PC-3 (cell line): Measurements from ENCODE around the gene KRTAP22-2. TPM values are rescaled to one million over a fixed set of nuclear protein-coding genes. Genes with fewer than 3 reads are reported as not detected.

Experiments
- ATAC-seq: fragments of 200-7000 bp; cut with Tn5 transposase; 2 replicates; pipeline ENCODE4 v1.9.1; 2020; ENCODE audit warnings: mild to moderate bottlenecking, moderate library complexity
- BruUV-seq: library from RNA; stranded (reverse); fragments of 400-500 nt; replicated peaks from 2 replicates; lab custom pipeline; 2021; lab: Mats Ljungman, UMichigan
- CTCF ChIA-PET: fragments of 300-600 bp; sonication (Branson Sonifier 250); formaldehyde crosslinking; loops from one replicate; lab custom pipeline; 2022; ENCODE audit warnings: antibody characterized with exemption; lab: Charles Lee
- POLR2A ChIA-PET: fragments of 300-600 bp; sonication (Branson Sonifier 250); formaldehyde crosslinking; loops from one replicate; lab custom pipeline; 2022; ENCODE audit warnings: antibody characterized with exemption; ENCODE audit not compliant: unreplicated experiment; lab: Charles Lee
- DNase-seq: peaks from one replicate; pipeline ENCODE4 v3.0.0-alpha.2; 2015
- H2AFZ ChIP-seq: fragments of 300-600 bp; sonication (generic); 2 replicates; pipeline ENCODE4 v1.6.0; 2016; ENCODE audit warnings: antibody characterized with exemption, low read length
- H3F3A ChIP-seq: fragments of 300-600 bp; sonication (generic); one replicate; pipeline ENCODE4 v1.6.0; 2017; ENCODE audit warnings: antibody characterized with exemption, low read length, control low read depth, mild to moderate bottlenecking; ENCODE audit not compliant: unreplicated experiment
- H3K27ac ChIP-seq: fragments of 300-600 bp; sonication (generic); 2 replicates; pipeline ENCODE4 v1.5.1; 2016; ENCODE audit warnings: mild to moderate bottlenecking, low read length
- H3K27me3 ChIP-seq: fragments of 300-600 bp; sonication (generic); 2 replicates; pipeline ENCODE4 v1.6.1; 2016; ENCODE audit warnings: low read length, mixed read lengths
- H3K36me3 ChIP-seq: fragments of 300-600 bp; sonication (generic); 2 replicates; pipeline ENCODE4 v1.6.1; 2016; ENCODE audit warnings: low read depth, mixed run types, low read length, mixed read lengths
- H3K4me1 ChIP-seq: fragments of 300-600 bp; sonication (generic); 2 replicates; pipeline ENCODE4 v1.5.1; 2016; ENCODE audit warnings: low read length; ENCODE audit not compliant: insufficient read depth
- H3K4me2 ChIP-seq: fragments of 300-600 bp; sonication (generic); 2 replicates; pipeline ENCODE4 v1.6.0; 2016; ENCODE audit warnings: low read length
- H3K4me3 ChIP-seq: fragments of 300-600 bp; sonication (generic); 2 replicates; pipeline ENCODE4 v1.5.1; 2016; ENCODE audit warnings: mild to moderate bottlenecking, low read length, mixed read lengths
- H3K79me2 ChIP-seq: fragments of 300-600 bp; sonication (generic); 2 replicates; pipeline ENCODE4 v1.6.1; 2017; ENCODE audit warnings: low read length, mixed read lengths
- H3K9ac ChIP-seq: fragments of 300-600 bp; sonication (generic); 2 replicates; pipeline ENCODE4 v1.6.0; 2016; ENCODE audit warnings: mild to moderate bottlenecking, low read length
- H3K9me2 ChIP-seq: fragments of 300-600 bp; sonication (generic); replicated peaks from 2 replicates; pipeline ENCODE4 v1.6.1; 2016; ENCODE audit warnings: mixed run types, low read length, mixed read lengths
- H3K9me3 ChIP-seq: fragments of 300-600 bp; sonication (generic); 2 replicates; pipeline ENCODE4 v1.6.1; 2016; ENCODE audit warnings: low read length, mixed read lengths
- H4K20me1 ChIP-seq: fragments of 300-600 bp; sonication (generic); 2 replicates; pipeline ENCODE4 v1.6.1; 2016; ENCODE audit warnings: low read length, mixed read lengths
- CTCF ChIP-seq: fragments of 300-600 bp; sonication (generic); conservative IDR thresholded peaks from 2 replicates; pipeline ENCODE4 v1.5.1; 2017; ENCODE audit warnings: antibody characterized with exemption, low read depth, mild to moderate bottlenecking, low read length
- EZH2 ChIP-seq: fragments of 300-600 bp; sonication (generic); IDR thresholded peaks from one replicate; pipeline ENCODE4 v1.6.1; 2017; ENCODE audit warnings: antibody characterized with exemption, mild to moderate bottlenecking, low read length; ENCODE audit not compliant: unreplicated experiment
- EZH2phosphoT487 ChIP-seq: fragments of 300-600 bp; sonication (generic); IDR thresholded peaks from 2 replicates; pipeline ENCODE4 v1.6.1; 2018; ENCODE audit warnings: mild to moderate bottlenecking, antibody characterized with exemption, low read length, borderline replicate concordance
- intact Hi-C: fragments of 100-400 bp; cut with micrococcal nuclease; formaldehyde crosslinking; loops from 2 replicates; pipeline ENCODE4 v1.9.0; 2023
- total RNA-seq: library from RNA; depleted of rRNA; stranded (reverse); fragments of >200 nt; gene quantifications from 2 replicates; pipeline ENCODE4 v1.2.3, GENCODE V29; 2014

Gene KRTAP22-2
- total RNA-seq, 1 experiment from 2014 or later, result not detected

DNA sequence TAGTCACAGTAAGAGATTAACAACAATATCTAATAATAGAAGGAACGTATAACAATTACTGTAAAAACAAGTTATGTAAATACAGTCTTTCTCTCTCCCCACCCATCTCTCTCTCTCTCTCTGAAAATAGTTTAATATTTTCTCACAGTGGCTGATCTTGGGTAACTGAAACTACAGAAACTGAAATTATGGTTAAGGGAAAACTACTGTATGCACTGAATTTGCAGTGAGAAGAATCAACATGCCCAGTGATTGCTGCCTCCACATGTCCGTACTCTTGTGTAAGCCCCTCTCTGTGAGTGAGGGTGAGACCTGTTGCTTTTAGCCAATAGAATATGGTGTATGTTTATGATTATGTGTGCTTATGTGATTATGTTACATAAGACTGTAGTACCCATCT lies 21.9 kb upstream of the KRTAP22-2 start:
- H3K36me3 ChIP-seq, result no peaks in the 10 kb centered on the region
- no peaks in the 10 kb centered on the region; the same call in 1 of the 2 replicates for H3K9me2 ChIP-seq
- H3K4me2 ChIP-seq, result no peak overlapping the region
- peaks cover 6% of the 10 kb centered on the region; the same call in 1 of the 2 replicates for H3K4me1 ChIP-seq
- no peaks in the 10 kb centered on the region for H4K20me1 ChIP-seq
- no peaks in the 10 kb centered on the region for H3K9me3 ChIP-seq
- H3K4me3 ChIP-seq, result no peak overlapping the region
- CTCF ChIA-PET, result no interaction called here
- no peaks in the 10 kb centered on the region for H3F3A ChIP-seq
- no peak overlapping the region for H2AFZ ChIP-seq
- TF ChIP-seq CTCF (no peak), EZH2 (no peak), EZH2phosphoT487 (no peak)
- POLR2A ChIA-PET, result no interaction called here
- H3K79me2 ChIP-seq, result no peaks in the 10 kb centered on the region
- ATAC-seq, result no peak
- no TSS peak for BruUV-seq
- intact Hi-C loops, result no loop called here
- no peaks in the 10 kb centered on the region for H3K27me3 ChIP-seq
- H3K9ac ChIP-seq, result no peak overlapping the region
- DNase-seq, result no peak
- H3K27ac ChIP-seq, result no peak overlapping the region

GRCh38 chr21:30605968-30606367 lies 15.8 kb upstream of the KRTAP22-2 start:
- POLR2A ChIA-PET, result no interaction called here
- intact Hi-C loops, result no loop called here

More at GRCh38 chr21:30605968-30606367, 15.8 kb upstream of the KRTAP22-2 start:
- Histone ChIP-seq H2AFZ (no peak overlapping the region), H4K20me1 (no peaks in the 10 kb centered on the region), H3K36me3 (no peaks in the 10 kb centered on the region), H3K9me2 (no peaks in the 10 kb centered on the region), H3K27ac (no peak overlapping the region), H3K4me2 (no peak overlapping the region), H3F3A (no peaks in the 10 kb centered on the region), H3K4me3 (no peak overlapping the region), H3K79me2 (no peaks in the 10 kb centered on the region), H3K9ac (no peak overlapping the region), H3K4me1 (no peaks in the 10 kb centered on the region), H3K9me3 (no peaks in the 10 kb centered on the region), H3K27me3 (no peaks in the 10 kb centered on the region)
- TF ChIP-seq EZH2phosphoT487 (no peak), EZH2 (no peak), CTCF (peak; percentile 42; the same call in 1 of the 2 replicates)
- CTCF ChIA-PET, result no interaction called here
- ATAC-seq (peak; percentile 31; the same call in 1 of the 2 replicates), DNase-seq (peak; percentile 53)
- BruUV-seq, result no TSS peak
